Activated naive CD4-positive, alpha-beta T cell treated with anti-CD3 and anti-CD28 coated beads, Interleukin-2, amount 50 U/mL, for 24 hours (primary cell): ENCODE data around the gene UGT1A5.

Experiments used
- H3K27ac Mint-ChIP-seq: one replicate; pipeline ENCODE4 v1.8.0; 2021; ENCODE audit warnings: mild to moderate bottlenecking, mixed read lengths
- H3K27me3 Mint-ChIP-seq: one replicate; pipeline ENCODE4 v1.8.0; 2021; ENCODE audit warnings: mixed read lengths
- H3K36me3 Mint-ChIP-seq: one replicate; pipeline ENCODE4 v1.8.0; 2021; ENCODE audit warnings: mixed read lengths
- H3K4me1 Mint-ChIP-seq: one replicate; pipeline ENCODE4 v1.8.0; 2021; ENCODE audit warnings: mixed read lengths
- H3K4me3 Mint-ChIP-seq: one replicate; pipeline ENCODE4 v1.8.0; 2021; ENCODE audit warnings: mild to moderate bottlenecking, mixed read lengths
- H3K9me3 Mint-ChIP-seq: one replicate; pipeline ENCODE4 v1.8.0; 2021; ENCODE audit warnings: mixed read lengths

UGT1A5 gene

DNA sequence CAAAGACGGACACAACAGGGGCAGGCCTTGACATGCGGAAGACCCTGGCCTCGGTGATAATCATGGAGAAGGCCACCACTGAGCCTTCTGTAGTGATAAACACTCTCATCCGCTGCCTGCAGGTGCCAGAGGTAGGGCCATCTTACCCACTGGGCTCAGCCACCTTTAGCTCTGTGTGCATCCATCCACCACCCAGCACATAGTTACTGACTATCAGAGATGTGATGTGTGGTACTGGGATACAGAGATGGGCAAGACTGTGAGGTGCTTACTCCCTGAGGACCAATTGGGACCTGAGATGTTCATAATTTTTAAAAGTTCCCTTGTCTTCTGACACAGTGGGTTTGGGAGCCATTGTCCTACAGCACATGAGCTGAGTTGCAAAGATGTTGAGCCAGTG is 67.0 kb downstream of the UGT1A5 start:
- H3K4me1 Mint-ChIP-seq = no peaks in the 10 kb centered on the region

GRCh38 chr2:233780771-233781170 is 68.1 kb downstream of the UGT1A5 start:
- peaks cover 2% of the 10 kb centered on the region for H3K36me3 Mint-ChIP-seq
- H3K27ac Mint-ChIP-seq = no peak overlapping the region
- no peak overlapping the region for H3K4me3 Mint-ChIP-seq
- H3K4me1 Mint-ChIP-seq = no peaks in the 10 kb centered on the region
- peaks cover 10% of the 10 kb centered on the region for H3K9me3 Mint-ChIP-seq
- H3K27me3 Mint-ChIP-seq = peaks cover 20% of the 10 kb centered on the region

More for the DNA sequence above, 67.0 kb downstream of the UGT1A5 start:
- H3K9me3 Mint-ChIP-seq = peaks cover 10% of the 10 kb centered on the region
- H3K27me3 Mint-ChIP-seq = peaks cover 18% of the 10 kb centered on the region
- no peak overlapping the region for H3K4me3 Mint-ChIP-seq
- peaks cover 2% of the 10 kb centered on the region for H3K36me3 Mint-ChIP-seq
- H3K27ac Mint-ChIP-seq = no peak overlapping the region

DNA sequence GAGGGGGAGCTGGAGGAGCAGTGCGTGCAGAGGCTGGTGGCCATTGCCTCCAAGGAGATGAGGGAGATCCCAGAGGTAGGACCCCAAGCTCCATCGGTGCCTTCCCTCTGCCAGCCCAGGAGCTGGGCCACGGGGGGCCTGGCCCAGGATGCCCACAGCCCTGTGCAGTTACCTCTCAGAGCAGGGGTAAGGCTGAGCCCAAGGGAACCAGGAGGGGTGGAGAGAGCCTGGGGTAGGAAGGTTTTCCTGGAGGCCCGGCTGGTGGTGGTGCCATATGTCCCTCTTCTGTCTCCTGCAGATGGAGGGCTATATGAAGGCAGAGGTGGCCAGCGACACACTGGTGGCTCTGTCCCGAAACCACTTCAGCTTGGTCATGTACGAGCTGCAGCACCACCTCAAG is 76.8 kb downstream of the UGT1A5 start:
- Mint-ChIP-seq H3K27ac (no peak overlapping the region), H3K36me3 (no peaks in the 10 kb centered on the region), H3K27me3 (peaks cover 7% of the 10 kb centered on the region), H3K4me1 (no peaks in the 10 kb centered on the region), H3K9me3 (no peaks in the 10 kb centered on the region), H3K4me3 (no peak overlapping the region)

DNA sequence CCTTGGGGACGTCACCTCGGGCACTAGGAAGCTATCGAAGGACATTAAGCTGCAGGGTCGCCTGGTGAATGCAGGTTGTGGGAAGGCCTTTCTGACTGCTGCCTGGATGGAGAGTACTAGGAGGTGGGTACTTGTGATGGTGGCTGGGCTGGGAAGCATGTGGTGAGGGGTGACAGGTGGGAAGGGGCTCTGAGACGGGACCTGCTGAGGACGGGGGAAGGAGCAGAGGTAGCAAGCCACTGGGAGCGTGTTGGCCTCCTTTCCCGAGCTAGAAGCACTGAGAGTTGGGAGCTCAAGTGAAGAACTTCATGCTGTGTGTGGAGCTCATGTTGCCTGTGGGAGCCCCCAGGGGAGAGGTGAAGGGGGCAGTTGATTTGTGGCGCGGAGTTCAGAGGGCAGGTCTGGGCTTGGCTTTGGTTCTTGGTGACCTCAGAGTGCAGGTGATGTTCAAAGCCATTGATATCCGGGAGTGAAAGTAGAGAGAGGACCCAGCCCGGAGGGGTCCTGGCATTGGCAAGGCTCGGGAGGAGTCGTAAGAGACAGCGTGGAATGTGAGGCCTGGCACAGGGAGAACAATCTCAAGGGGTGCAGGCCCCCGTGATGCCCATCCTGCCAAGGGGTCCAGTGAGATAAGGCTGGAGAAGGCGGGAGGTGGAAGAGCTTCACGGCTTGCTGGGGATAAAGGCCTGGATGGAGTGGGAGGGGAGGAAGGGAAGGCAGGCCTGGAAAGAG is 78.6 kb downstream of the UGT1A5 start:
- Mint-ChIP-seq H3K4me1 (no peaks in the 10 kb centered on the region), H3K4me3 (no peak overlapping the region), H3K27me3 (peaks cover 1% of the 10 kb centered on the region), H3K36me3 (no peaks in the 10 kb centered on the region), H3K27ac (no peak overlapping the region), H3K9me3 (no peaks in the 10 kb centered on the region)

- Mint-ChIP-seq H3K27ac (no peak overlapping the region), H3K4me1 (no peaks in the 10 kb centered on the region), H3K27me3 (no peaks in the 10 kb centered on the region), H3K4me3 (no peak overlapping the region), H3K36me3 (no peaks in the 10 kb centered on the region), H3K9me3 (no peaks in the 10 kb centered on the region)
Observed at GRCh38 chr2:233791883-233792329, 79.2 kb downstream of the UGT1A5 start.

GRCh38 chr2:233792720-233793119 is 80.0 kb downstream of the UGT1A5 start:
- H3K4me1 Mint-ChIP-seq = no peaks in the 10 kb centered on the region
- H3K4me3 Mint-ChIP-seq = no peak overlapping the region
- no peaks in the 10 kb centered on the region for H3K9me3 Mint-ChIP-seq
- H3K27ac Mint-ChIP-seq = no peak overlapping the region
- no peaks in the 10 kb centered on the region for H3K36me3 Mint-ChIP-seq
- no peaks in the 10 kb centered on the region for H3K27me3 Mint-ChIP-seq

DNA sequence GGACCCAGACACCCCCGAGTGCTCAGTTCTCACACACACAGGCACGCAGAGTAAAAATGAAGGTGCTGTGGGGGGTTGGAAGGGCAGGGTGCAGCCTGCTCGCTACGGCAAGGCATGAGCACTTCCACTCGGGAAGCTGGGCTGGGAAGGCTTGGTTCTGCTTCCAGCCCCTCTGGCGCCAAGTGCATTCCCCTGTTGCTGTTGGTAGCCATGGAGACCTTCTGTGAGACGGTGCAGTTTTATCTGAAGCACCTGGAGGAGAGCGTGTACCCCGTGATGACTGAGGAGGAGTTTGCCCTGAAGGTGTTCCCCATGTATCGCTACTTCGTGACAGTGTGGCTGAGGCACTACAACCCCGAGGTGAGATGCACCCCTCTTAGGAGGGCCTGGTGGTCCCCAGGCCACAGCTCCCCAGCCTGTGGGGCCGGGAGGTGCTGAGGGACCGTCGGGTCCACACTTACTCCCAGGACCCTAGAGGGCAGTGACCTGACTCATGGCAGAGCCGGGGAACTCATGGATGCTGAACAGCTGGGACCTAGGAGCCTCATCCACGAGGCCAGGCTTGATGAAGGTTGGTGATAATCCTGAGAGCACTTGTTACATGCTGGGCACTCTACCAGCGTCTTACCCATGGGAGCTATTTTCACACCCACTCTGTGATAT is 80.9 kb downstream of the UGT1A5 start:
- no peak overlapping the region for H3K4me3 Mint-ChIP-seq
- H3K9me3 Mint-ChIP-seq = no peaks in the 10 kb centered on the region
- H3K27me3 Mint-ChIP-seq = no peaks in the 10 kb centered on the region
- H3K4me1 Mint-ChIP-seq = no peaks in the 10 kb centered on the region
- no peak overlapping the region for H3K27ac Mint-ChIP-seq
- no peaks in the 10 kb centered on the region for H3K36me3 Mint-ChIP-seq

DNA sequence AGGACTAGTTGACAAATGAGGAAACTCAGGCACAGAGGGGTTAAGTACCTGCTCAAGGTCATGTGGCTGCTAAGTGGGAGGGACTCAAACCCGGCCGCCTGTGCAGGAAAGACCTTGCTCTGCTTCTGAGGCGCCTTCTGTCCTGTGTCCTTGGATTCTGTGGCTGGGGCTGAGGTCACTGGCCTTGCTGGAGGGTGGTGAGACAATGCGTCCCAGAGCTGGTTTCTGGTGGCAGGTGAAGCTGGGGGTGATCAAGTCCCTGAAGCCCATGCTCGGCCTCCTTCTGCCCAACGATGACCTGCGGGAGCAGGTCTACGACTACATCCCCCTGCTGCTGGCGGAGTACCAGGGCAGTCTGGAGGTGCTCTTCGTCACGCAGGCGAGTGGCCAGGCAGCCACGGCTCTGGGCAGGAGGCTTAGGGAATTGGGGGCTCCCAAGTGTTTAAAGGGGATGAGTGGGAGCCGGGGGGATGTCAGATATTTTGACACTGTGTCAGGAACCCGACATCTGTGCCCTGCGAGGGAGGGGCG is 81.5 kb downstream of the UGT1A5 start:
- no peaks in the 10 kb centered on the region for H3K27me3 Mint-ChIP-seq
- no peaks in the 10 kb centered on the region for H3K36me3 Mint-ChIP-seq
- H3K4me3 Mint-ChIP-seq = no peak overlapping the region
- no peak overlapping the region for H3K27ac Mint-ChIP-seq
- H3K9me3 Mint-ChIP-seq = no peaks in the 10 kb centered on the region
- H3K4me1 Mint-ChIP-seq = no peaks in the 10 kb centered on the region

GRCh38 chr2:233795735-233796171 is 83.0 kb downstream of the UGT1A5 start:
- Mint-ChIP-seq H3K36me3 (no peaks in the 10 kb centered on the region), H3K27me3 (no peaks in the 10 kb centered on the region), H3K4me1 (no peaks in the 10 kb centered on the region), H3K27ac (no peak overlapping the region), H3K9me3 (peaks cover 4% of the 10 kb centered on the region), H3K4me3 (no peak overlapping the region)

DNA sequence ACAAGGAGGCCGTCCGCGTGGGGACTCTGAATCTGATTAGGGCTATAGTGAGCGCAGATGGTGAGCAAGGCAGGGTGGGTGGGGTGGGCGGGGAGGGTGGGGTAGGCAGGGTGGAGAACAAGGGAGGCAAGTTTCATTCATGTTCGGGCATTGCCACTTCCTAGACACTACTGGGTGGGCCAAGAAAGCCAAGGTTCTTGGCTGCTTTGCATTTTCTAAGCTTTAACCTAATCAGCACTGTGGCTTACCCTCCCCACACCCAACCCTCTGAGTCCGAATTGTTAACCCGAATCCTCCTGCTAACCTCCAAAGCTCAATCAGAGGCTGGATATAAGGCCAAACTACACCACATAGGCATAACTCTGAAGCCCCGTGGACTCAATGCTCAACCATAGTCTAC is 83.5 kb downstream of the UGT1A5 start:
- Mint-ChIP-seq H3K9me3 (peaks cover 4% of the 10 kb centered on the region), H3K4me3 (no peak overlapping the region), H3K4me1 (no peaks in the 10 kb centered on the region), H3K27me3 (no peaks in the 10 kb centered on the region), H3K36me3 (no peaks in the 10 kb centered on the region), H3K27ac (no peak overlapping the region)

DNA sequence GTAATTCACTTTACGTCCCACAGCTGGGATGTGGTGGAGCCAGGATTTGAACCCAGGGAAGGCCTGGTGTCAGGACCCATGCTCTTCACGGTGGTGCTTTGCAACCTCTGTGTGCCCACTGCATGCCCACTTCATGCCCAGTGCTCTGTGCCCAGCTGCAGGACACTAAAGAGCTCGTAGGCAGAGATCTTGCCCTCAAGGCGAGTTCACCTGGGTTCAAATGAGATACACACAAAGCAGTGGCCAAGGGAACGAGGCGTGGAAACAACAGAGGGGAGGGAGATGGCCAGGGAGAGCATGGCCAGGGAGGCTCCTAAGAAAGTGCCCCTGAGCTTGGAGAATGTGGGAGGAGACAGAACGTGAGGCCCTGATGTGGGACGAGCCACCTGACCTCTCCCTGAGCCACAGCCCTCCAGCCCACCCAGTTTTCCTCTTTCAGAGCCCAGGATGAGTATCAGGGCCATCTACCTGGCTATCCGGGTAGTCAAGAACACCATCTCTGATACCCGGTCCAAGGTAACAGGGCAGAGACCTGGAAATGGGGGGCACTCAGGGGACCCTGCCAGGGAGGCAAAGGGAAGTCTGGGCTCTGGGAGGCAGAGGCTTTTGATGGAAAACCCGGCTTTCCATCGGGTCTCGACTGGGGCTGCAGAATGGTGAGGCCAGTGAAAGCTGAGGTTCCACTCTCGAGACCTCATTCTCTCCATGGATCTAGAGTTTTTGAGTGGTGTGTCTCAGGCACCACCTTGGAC is 85.8 kb downstream of the UGT1A5 start:
- Mint-ChIP-seq H3K4me3 (no peak overlapping the region), H3K27me3 (peaks cover 5% of the 10 kb centered on the region), H3K9me3 (peaks cover 4% of the 10 kb centered on the region), H3K36me3 (no peaks in the 10 kb centered on the region), H3K4me1 (no peaks in the 10 kb centered on the region), H3K27ac (no peak overlapping the region)

GRCh38 chr2:233799087-233799665 is 86.5 kb downstream of the UGT1A5 start:
- no peak overlapping the region for H3K4me3 Mint-ChIP-seq
- no peaks in the 10 kb centered on the region for H3K4me1 Mint-ChIP-seq
- H3K9me3 Mint-ChIP-seq = peaks cover 4% of the 10 kb centered on the region
- no peaks in the 10 kb centered on the region for H3K36me3 Mint-ChIP-seq
- peaks cover 5% of the 10 kb centered on the region for H3K27me3 Mint-ChIP-seq
- H3K27ac Mint-ChIP-seq = no peak overlapping the region

GRCh38 chr2:233799716-233800115 is 87.0 kb downstream of the UGT1A5 start:
- Mint-ChIP-seq H3K4me1 (no peaks in the 10 kb centered on the region), H3K27me3 (peaks cover 5% of the 10 kb centered on the region), H3K9me3 (peaks cover 4% of the 10 kb centered on the region), H3K27ac (no peak overlapping the region), H3K4me3 (no peak overlapping the region), H3K36me3 (no peaks in the 10 kb centered on the region)

GRCh38 chr2:233800208-233800607 is 87.5 kb downstream of the UGT1A5 start:
- Mint-ChIP-seq H3K36me3 (no peaks in the 10 kb centered on the region), H3K4me1 (no peaks in the 10 kb centered on the region), H3K27me3 (peaks cover 5% of the 10 kb centered on the region), H3K27ac (no peak overlapping the region), H3K4me3 (no peak overlapping the region), H3K9me3 (peaks cover 4% of the 10 kb centered on the region)

- peaks cover 5% of the 10 kb centered on the region for H3K27me3 Mint-ChIP-seq
- H3K36me3 Mint-ChIP-seq = no peaks in the 10 kb centered on the region
- H3K4me1 Mint-ChIP-seq = no peaks in the 10 kb centered on the region
- H3K9me3 Mint-ChIP-seq = peaks cover 4% of the 10 kb centered on the region
- H3K27ac Mint-ChIP-seq = no peak overlapping the region
- H3K4me3 Mint-ChIP-seq = no peak overlapping the region
Observed at GRCh38 chr2:233801357-233802131, 88.8 kb downstream of the UGT1A5 start.
